Measurements from ENCODE around the gene DENND5B.

DNA sequence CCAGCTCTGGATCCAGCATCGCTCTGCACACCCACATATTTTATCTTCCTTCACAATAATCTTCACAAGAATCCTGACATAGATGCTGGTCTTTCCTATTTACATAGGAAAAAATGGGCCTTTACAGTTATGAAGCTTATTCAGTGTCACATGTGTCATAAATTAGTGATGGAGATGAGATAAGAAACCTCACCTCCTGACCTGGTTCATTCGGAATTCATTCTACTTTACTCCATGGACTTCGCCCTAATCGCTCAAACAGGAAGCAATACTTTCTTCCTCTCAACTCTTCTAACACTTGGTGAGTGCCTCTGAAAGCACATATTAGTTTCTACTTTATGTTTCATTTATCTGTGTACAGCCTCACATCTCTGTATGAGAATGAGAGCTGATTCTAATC lies 253.0 kb downstream of the DENND5B start:
- TF ChIP-seq, protein P1, sequence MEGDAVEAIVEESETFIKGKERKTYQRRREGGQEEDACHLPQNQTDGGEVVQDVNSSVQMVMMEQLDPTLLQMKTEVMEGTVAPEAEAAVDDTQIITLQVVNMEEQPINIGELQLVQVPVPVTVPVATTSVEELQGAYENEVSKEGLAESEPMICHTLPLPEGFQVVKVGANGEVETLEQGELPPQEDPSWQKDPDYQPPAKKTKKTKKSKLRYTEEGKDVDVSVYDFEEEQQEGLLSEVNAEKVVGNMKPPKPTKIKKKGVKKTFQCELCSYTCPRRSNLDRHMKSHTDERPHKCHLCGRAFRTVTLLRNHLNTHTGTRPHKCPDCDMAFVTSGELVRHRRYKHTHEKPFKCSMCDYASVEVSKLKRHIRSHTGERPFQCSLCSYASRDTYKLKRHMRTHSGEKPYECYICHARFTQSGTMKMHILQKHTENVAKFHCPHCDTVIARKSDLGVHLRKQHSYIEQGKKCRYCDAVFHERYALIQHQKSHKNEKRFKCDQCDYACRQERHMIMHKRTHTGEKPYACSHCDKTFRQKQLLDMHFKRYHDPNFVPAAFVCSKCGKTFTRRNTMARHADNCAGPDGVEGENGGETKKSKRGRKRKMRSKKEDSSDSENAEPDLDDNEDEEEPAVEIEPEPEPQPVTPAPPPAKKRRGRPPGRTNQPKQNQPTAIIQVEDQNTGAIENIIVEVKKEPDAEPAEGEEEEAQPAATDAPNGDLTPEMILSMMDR (IDR thresholded peaks at IDR 0.05) = no peak
- TF ChIP-seq BHLHE40 (IDR thresholded peaks at IDR 0.05; ENCODE audit: low read depth, low read length) (no peak), POLR2A (IDR thresholded peaks at IDR 0.05; ENCODE audit: low read length) (no peak), JUN (IDR thresholded peaks at IDR 0.05) (no peak), CBX8 (IDR thresholded peaks at IDR 0.05) (no peak)

Measured in A549 (cell line).